ENCODE measurements around the gene TNNI2.
A peak's percentile ranks its signal among the peaks of the same experiment; 100 is the strongest.
"Not testable (repeated sequence)": the region's sequence is repeated elsewhere in the genome, so short reads cannot be mapped to it uniquely, and the experiment has no call there.

The TNNI2 gene

DNA sequence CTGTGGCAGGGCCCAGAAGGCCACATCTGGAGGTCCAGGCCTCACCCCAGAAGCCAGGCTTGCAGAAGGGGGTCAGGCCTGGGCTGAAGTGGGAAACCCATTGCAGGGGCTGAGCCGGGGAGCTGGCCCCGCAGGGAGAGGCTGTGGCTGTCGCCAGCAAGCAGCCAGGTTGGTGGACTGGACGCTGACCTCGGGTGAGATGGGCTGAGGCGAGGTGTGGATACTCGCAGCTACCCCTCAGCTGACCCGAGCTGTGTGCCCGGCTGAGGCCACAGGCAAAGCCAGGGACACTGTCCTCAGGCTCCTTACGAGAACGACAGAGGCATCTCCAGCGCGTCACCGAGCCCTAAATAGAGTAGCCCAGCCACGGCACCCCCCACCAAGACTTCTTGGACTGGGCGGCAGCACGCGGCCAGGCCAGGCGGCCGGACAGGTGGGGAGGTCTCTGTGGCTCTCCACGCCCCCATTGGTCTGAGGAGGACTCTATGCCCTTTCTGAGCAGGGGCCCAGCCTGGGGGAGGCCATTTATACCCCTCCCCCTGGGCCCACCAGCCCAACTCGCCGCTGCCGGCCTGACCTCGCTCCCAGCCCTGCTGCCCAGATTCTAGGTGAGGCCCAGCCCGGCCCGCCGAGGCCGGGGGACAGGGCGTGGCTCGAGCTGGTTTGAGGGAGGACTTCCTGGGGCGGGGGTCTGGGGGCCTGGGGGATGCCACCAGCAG lies at the start of gene TNNI2:
Gene TNNI2, plus strand, starts transcription at position 556 of the 719 bp plus-strand sequence. CDS start 716 bp downstream, outside the sequence.
- DNase-seq (ENCODE audit: low spot score): no peak

DNA sequence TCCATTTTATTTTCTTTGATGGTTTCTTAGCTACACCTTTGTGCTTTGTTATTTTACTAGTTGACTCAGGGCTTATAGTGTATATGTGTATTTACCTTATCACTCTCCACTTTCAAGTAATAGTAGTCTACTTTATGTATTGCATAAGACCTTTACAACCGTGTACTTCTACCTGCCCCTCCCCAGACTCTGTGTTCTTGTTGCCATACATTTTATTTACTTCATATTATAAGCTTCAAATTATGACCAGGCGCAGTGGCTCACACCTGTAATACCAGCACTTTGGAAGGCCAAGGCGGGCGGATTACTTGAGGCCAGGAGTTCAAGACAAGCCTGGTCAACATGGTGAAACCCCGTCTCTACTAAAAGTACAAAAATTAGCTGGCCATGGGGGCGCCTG lies 46.9 kb upstream of the TNNI2 start:
- no peak for DNase-seq (ENCODE audit: low spot score)

DNA sequence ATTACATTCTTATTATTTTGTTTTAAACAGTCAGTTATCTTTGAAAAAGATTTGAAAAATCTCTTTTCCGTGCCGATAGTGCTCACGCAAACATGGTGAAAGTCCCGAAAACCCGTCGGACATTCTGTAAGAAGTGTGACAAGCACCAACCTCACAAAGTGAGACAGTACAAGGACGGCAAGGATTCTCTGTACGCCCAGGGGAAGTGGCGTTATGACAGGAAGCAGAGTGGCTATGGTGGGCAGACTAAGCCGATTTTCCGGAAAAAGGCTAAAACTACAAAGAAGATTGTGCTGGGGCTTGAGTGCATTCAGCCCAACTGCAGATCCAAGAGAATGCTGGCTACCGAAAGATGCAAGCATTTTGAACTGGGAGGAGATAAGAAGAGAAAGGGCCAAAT lies 46.3 kb upstream of the TNNI2 start:
- no peak for DNase-seq (ENCODE audit: low spot score)

DNA sequence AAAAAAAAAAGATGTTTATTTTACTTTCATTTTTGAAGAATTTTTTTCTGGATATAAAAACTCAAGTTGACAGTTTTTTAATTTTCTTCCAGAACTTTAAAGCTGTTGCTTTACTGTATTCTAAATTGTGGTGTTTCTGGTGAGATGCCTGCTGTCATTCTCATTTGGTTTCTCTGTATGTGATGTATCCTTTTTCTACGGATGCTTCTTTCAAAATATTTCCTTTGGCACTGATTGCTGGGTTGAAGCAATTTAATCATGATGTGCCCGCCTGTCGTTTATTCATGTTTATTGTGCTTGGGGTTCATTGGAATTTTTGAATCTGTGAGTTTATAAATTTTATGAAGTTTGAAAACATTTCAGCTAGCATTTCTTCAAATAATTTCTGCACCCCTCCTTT lies 45.7 kb upstream of the TNNI2 start:
- no peak for DNase-seq (ENCODE audit: low spot score)

DNA sequence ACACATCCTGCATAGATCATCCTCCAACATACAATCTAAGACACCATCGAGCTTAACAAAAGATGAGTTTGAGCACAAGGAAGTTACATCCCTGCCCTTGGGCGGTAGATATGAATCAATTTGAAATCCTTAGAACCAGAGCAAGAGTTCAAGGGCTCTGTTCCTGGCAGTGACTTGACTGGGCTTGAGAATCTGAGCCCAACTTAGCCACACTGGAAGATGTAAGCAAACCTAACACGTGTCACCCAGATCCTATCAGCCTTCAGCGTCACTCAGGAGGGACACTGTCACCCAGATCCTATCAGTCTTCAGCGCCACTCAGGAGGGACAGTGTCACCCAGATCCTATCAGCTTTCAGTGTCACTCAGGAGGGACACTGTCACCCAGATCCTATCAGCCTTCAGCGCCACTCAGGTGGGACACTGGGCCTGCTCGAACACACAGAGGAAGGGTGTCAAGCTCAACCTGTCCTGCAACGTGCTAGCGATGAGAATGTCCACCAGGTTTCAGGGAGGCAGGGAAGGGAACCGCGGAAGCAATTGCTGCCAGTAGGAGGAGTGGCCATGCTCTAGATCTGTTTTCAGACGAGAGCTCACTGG lies 42.3 kb upstream of the TNNI2 start:
- no peak for DNase-seq (ENCODE audit: low spot score)

DNA sequence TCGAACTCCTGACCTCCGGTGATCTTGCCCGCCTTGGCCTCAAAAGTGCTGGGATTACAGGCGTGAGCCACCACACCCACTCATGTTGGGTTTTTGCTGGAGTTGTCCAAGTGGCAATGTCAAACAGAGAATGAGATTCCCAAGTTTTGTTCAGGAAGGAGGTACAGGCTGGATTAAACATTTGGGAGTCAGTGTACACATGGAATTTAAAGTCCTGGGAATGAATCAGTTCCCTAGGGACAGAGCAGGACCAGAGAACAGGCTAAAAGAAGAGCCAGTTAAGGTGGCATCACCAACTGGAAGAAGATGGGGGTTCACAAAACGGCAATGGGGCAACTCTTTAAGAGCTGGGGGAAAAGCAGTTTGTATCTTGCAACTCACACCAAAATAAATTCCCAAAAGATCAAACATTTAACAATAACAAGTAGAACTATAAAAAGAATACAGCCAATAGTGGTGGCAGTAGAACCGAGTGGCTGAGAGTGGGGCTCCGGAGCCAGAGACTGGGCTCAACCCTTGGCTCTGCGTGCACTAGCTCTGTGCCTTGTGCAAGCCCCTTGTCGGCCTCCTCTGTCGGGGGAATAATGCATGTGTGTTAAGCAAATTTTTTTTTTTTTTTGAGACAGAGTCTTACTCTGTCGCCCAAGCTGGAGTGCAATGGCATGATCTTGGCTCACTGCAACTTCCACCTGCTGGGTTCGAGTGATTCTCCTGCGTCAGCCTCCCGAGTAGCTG lies 41.2 kb upstream of the TNNI2 start:
- no peak for DNase-seq (ENCODE audit: low spot score)

DNA sequence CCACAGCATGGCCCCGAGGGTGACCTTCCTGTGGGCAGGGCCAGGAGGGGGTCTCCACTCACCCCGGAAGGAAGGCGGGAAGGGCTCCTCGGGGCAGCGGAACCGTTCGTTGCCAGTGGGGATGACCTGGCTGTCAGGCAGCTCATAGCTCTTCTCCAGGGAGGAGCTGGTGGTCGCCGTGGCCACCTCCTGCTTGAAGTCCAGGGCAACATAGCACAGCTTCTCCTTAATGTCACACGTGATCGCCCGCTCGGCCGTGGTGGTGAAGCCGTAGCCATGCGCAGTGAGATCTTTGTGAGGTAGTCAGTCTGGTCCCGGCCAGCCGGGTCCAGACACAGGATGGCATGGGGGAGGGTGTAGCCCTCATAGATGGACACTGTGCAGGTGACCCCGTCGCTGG lies 35.5 kb upstream of the TNNI2 start:
- DNase-seq (ENCODE audit: low spot score): no peak

DNA sequence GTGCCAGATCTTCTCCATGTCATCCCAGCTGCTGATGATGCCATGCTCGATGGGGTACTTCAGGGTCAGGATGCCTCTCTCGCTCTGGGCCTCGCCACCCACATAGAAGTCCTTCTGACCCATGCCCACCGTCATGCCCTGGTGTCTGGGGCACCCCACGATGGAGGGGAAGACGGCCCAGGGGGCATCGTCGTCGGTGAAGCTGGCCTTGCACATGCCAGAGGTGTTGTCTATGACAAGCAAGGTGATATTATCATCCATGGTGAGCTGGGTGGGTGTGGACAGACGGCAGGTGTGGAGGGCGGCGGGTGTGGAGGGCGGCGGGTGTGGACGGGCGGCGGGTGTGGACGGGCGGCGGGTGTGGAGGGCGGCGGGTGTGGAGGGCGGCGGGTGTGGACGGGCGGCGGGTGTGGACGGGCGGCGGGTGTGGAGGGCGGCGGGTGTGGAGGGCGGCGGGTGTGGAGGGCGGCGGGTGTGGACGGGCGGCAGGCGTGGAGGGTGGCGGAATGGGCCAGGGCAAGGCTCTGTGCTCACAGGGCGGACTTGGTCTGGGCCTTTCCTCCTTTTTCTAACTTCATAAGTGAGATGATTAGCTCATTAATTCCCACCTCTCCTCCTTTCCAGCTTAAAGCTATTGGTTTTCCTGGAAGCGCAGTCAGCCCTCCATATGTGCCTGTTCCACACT lies 34.8 kb upstream of the TNNI2 start:
- not testable (repeated sequence) for DNase-seq (ENCODE audit: low spot score)

DNA sequence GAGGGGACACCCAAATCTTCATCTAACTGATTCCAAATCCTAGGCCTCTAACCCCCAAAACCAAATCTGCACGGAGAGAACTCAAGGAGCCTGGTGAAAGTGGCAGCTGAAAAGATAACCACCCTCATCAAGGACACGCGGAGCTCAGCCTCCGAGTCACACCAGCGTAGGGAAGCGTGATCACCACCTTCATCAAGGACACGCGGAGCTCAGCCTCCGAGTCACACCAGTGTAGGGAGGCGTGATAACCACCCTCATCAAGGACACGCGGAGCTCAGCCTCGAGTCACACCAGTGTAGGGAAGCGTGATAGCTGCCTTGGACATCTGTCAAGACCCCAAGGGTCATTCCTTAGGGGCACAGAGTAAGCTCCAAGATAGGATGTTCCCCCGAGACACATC lies 33.3 kb upstream of the TNNI2 start:
- DNase-seq (ENCODE audit: low spot score): no peak

DNA sequence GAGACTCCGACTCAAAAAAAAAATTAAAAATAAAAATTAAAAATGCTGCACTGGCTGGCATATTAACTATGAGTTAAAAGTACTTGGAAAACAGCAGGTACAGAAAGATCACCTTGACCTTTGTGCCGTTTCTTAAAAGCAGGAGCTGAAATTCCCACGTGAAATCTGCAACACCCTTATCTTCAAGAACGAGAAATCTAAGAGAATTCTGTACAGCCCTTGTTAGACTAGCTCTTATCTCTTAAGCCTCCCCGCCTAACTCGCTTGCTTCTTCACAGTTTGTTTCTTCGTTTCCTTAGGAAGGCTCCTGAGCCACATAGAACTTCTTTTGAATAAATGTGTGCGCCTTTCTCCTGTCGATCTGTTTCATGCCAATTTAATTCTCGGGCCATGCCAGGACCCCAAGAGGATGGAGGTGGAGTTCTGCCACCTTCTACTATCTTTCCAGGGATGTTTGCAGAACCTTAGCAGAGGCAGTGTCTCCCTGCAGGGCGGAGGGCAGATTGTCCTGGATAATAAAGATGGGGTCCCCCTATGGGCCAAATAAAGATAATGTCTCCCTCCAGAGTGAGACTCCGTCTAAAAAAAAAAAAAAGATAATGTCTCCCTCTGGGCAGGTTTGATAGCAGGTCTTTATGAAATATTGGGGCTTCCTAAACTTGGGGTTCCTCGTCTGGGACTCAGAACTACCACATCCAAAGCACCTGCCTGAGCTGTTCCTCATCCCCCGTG lies 31.4 kb upstream of the TNNI2 start:
- DNase-seq (ENCODE audit: low spot score): no peak

DNA sequence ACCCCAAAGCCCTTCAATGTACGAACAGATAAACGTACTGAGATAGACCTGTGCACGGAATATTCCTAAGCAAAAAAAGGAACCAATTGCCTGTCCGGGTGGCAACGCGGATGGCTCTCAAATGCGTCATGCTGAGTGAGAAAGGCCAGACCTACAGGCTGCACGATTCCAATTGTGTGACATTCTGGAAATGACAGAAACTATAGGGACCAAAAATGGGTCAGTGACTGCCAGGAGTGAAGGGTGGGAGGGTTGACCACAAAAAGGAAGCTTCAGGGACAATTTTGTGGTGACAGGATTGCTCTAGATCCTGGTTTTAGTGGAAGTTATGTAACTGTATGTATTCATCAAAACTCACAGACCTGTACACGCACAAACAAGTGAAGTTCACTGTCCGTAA lies 28.0 kb upstream of the TNNI2 start:
- DNase-seq (ENCODE audit: low spot score): no peak

DNA sequence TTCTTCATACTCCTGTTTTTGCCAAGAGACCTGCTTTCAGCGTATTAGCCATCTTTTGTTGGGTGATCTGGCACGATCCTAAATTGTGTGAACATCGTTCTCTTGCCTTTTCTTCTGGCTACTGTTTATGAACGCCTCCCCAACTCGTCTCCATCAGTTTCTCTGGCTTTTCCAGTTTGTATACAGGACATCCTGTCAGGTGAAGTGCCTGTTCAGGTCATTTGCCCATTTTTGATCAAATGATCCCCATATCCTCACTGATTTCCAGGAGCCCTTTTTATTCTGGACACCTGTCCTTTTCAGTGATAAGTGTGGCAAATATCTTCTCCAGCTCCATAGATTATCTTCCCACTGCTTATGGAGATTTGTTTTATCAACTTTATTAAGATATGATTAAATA lies 26.5 kb upstream of the TNNI2 start:
- no peak for DNase-seq (ENCODE audit: low spot score)

DNA sequence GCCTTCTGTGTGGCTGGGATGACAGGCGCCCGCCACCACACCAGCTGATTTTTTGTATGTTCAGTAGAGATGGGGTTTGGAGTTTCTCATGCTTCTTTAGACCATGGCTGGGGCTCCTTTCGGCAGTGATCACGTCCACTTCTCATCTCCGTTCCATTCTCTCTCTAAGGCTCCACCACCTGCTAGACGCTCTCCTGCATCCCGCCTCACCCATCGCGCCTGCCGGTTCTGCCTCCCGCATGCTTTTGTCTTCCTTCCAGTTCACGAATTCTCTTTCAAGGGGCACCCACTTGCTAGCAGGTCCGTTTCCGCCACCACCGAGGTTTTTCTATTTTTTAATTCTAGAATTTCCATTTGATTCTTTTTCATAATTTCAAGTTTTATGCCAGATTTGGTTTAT lies 26.0 kb upstream of the TNNI2 start:
- no peak for DNase-seq (ENCODE audit: low spot score)

DNA sequence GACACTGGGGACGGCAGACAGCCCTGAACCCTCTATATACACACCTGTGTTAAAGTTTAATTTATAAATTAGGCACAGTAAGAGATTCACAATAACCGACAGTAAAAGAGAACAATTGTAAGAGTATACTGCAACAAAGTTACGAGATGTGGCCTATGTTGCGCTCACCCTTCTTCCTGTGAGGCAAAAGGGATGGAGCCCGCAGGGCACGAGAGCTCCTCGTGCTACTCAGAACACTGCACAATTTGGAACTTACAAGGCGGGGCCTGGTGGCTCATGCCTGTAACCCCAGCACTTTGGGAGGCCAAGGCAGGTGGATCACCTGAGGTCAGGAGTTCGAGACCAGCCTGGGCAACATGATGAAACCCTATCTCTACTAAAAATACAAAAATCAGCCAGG lies 25.4 kb upstream of the TNNI2 start:
- DNase-seq (ENCODE audit: low spot score): not testable (repeated sequence)

DNA sequence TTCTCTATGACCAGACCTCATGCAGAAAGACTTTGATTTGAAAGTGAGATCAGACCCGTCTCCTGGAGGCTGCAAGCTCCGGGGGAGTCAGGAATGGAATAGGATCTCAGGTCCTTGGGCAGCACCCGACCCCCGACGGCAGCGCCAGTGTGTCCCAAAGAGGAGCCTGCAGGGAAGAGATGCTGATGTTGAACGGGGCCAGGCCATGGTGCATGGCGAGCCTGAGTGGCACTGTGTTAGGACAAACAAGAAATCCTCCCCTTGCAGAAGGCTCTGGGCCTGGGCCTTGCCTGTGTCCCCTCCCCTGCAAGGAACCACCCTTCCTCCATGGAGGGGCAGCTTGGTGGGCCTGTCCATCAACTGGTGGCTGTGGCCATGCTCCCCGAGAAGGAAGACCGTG lies 24.1 kb upstream of the TNNI2 start:
- no peak for DNase-seq (ENCODE audit: low spot score)

DNA sequence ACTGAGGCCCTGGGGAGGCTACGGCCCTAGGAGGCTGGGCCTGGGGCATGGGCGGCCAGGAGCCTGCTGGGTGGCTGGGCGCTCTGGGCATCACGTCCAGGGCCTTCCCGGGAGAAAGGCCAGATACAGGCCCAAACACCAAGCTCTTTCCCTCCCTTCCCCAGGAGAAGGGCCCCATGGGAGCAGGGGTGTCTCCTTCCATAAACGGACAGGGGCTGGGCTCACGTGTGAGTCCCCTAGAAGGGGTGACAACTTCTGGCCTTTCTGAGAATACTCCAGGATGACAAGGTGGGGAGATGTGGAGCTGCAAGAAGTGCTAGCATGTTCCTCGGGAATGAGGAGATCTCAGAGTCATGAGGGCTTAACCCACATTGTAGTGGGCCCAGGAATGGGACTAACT lies 23.5 kb upstream of the TNNI2 start:
- no peak for DNase-seq (ENCODE audit: low spot score)

DNA sequence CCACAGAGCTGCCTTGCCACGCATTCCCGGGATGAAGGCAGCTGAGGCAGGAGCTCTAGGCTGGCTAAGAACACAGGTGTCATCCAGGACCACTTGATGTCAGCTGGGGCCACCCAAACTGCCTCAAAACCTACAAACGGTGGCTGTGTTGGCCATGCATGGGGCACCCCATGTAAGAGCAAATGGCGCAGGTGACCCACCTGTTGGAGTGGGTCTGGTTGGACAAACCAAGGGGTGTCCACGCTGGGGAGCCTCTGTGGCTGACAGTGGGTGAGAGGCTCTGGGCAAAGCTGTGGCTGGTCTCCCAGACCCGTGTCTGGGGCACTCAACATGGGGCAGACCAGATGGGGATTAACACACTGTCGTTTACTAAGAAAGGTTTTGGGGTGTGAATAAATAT lies 23.0 kb upstream of the TNNI2 start:
- no peak for DNase-seq (ENCODE audit: low spot score)

DNA sequence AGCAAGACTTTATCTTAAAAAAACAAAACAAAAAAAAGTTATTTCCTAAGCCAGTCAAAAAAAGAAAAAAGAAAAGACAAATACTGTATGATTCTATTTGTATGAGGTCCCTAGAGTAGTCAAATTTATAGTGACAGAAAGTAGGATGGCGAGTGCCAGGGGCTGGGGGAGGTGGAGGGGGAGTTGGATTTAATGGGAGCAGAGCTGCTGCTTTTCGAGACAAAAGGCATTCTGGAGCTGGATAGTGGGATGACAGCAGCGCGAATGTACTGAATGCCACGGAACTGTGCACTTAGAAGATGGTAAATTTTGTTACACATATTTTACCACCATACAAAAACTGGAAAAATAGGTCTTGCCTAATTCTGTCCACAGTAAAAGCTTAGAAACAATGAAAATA lies 21.8 kb upstream of the TNNI2 start:
- DNase-seq (ENCODE audit: low spot score): no peak

DNA sequence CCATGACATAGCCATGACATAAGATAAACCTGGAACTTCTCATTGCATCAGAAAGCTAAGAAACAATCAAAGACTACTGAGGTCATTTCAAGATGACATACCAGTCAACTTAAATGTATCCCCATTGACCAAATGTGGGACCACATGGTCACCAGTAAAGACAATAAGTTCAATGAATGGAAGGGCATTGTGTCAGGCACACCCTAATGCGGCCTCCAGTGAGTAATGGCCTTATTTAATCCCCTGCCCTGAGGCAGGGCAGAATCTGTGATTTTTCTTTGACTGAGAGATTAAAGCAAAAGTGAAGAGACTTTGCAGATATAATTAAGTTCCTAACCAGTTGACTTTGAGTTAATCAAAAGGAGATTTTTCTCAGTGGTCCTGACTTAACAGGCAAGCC lies 21.3 kb upstream of the TNNI2 start:
- DNase-seq (ENCODE audit: low spot score): no peak

DNA sequence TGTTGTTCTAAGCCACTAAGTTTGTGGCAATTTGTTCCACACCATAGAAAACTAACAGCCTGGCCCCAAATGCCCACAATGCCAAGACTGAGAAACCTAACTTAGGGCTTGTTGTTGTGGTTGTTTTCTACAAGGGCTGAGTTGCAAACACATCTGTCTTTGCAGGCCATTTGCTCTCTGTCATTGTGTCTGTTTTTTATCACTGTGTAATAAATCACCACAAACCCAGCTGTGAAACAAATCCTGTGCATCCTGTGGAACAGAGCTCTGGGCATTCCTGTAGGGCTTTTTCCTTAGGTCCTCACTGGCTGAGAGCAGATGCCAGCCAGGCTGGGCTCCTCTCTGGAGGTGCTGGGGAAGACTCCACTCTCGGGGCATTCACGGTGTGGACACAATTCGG lies 19.7 kb upstream of the TNNI2 start:
- no peak for DNase-seq (ENCODE audit: low spot score)

DNA sequence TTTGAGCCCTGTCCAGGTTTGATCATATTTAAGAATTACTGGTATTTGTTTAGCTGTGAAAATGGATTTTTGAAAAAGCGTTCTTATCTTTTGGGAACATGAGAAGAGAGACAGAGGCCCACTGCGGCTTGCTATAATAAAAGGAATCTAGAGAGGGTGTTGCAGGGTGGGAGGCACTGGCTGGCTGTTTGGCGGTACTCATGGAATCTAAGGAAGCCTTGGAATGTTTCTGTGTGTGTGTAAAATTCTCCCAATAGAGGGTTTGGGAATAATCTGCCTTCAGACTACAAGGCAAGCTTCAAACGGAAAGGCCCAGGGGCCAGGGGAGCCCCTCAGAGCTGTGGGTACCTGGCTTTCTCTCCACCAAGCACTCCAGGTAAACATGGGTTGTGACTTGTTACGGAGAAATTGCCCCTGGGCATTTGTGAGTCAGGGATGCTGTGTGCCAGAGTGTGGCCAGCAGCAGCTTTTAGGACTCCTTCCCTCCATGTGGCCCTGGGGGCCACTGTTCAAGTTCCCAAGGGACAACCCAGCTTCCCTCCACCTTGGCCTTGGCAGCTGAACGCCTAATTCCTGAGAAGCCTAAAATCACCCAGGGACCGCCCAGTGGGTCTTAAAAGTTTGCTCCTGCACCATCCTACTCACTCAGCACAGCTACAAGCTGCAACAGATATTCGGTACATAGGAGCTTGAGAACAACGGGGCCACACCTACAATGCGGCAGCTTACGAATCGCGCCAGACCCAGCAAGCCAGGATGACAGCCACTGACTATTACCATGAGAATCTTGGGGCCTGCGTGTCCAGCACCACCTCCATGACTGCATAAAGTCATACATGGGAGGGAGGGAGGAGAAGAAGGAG lies 18.1 kb upstream of the TNNI2 start:
- DNase-seq (ENCODE audit: low spot score): peak; percentile 72
